HG02642 (cell line): ENCODE measurements around the gene API5.

Experiments used
- ATAC-seq: cut with Tn5 transposase; IDR thresholded peaks from one replicate; pipeline ENCODE4 v1.9.1; 2021; ENCODE audit warnings: mild to moderate bottlenecking; ENCODE audit not compliant: unreplicated experiment, poor library complexity

Gene API5

DNA sequence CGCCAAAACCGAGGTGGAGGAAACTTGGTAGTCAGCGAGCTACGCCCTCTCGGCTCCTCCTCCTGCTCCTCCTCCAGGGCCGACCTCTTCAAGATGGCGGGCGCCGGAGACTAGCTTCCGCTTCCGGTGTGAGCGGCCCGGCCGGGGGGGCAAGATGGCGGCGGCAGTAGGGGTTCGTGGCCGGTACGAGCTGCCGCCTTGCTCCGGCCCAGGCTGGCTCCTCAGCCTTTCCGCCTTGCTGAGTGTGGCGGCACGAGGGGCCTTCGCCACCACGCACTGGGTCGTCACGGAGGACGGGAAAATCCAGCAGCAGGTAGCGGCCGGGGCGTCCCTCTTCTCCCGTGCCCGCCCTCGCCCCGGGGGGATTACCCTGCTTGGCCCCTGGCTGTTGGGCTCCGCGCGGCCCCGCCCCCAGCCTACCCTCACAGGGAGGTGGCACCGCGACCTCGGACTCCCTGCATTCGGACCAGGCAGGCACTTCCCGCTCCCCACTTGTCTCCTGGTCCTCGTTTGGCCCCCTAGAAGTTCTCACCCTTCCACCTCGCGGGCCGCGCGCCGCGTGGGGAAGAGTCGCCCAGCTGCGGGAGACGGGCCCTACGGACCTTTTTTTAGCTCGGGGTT, 47.1 kb downstream of the API5 start, which contains the start of gene TTC17:
Gene TTC17, plus strand, starts transcription at position 120 of the 621 bp plus-strand sequence. Its CDS starts 35 bp downstream, at position 155.
- peak; percentile 95 for ATAC-seq

DNA sequence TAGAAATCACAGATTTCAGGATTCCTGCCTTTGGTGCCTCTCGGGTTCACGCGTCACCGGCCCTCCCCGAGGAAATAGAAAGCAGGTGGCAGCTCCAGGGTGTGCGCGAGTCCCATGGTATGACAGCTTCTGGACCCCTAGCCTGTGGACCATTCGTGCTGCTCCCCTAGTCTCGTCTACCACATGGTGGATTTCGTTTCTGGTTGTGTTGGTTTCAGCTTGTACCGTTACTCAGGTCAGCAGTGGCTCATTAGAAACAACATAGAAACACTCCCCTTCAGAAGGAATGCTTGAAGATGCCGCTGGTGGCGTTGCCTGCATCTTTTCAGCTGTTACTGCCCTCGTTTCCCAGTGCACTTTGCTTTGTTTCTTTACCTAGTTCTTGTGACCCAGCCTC, 47.6 kb downstream of the API5 start:
- peak; percentile 51 for ATAC-seq

DNA sequence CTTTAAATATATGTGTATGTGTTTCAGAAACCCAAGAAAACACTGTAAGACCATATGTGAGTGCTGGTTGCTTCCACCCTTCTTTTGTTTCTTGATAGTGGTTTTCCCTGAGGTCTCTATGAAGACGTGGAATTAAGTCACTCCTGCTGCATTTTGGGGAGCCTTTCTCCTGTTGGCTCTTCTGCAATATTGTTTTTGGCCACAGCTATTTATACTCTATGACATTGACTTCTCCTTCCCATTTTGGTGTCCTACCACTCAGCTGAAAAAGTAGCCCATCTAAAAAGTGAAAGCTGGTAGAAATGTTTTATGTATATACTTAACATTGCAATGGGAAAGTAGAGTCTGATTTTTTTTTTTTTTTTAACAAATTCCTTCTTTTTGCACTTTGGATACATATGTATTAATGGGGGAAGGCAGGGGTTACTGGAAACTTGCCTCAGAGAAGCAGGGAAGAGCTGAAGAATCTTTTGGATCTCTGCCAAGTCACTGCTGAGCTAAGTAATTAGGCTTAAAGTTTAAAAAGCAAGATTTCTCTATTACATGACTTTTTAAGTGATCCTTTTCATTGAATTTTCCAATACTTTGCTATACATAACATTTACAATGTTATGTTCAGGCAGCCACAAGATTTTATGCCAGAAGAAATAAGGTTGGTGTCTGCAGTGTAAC, 48.7 kb downstream of the API5 start:
- ATAC-seq: no peak

DNA sequence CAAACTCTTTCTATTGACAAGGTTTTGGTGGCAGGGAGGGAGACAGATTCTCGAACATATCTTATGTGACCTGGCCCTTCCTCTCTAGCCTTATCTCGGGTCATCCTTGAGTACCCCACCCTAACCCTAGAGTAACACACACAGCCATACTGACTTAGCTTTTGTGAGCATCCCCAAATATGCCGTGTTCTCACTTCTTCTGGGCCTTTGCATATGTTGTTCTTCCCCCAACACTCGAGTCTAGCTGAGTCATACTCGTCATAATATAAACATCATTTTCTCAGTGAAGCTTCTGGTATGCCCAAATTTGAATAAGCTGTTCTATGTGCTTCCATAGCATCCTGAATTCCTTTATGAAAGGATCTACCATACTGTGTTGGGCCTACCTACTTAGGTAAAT, 54.9 kb downstream of the API5 start:
- no peak for ATAC-seq

DNA sequence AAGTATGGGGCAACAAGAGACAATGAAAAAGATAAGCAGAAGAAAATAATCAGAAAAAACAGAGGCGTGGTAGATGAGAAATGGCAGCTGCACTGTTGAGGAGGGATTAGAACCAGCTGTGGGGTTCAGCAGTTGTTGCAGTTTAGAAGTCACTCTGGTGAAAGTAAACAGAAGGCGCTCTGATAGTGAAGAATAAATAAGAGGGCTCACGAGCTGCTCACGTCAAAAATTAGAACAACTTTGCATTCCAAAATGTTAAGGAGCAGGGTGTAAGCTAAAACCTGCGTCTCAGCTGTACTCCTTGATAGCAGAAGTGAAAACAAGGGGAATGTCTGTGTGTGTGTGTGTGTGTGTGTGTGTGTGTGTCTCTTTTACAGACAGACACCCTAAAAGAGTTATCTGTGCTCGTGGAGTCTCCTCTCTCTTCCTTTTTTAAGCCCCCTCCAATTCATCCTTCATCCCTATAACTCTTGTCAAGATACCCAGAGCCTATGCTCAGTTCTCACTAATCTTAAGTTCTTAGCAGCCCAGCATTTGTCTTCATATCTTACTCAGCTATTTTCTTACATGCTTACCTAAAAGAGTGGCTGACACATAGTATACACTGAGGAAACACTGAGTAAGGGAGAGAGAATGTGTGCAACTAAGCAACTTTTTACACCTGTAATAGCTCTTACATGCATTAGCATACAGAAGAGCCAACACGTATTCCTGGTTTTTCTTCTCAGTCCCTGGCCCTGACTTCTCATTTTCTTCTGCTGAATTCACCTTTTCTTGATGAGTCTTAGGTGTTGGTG, 55.8 kb downstream of the API5 start:
- ATAC-seq: peak; percentile 55

DNA sequence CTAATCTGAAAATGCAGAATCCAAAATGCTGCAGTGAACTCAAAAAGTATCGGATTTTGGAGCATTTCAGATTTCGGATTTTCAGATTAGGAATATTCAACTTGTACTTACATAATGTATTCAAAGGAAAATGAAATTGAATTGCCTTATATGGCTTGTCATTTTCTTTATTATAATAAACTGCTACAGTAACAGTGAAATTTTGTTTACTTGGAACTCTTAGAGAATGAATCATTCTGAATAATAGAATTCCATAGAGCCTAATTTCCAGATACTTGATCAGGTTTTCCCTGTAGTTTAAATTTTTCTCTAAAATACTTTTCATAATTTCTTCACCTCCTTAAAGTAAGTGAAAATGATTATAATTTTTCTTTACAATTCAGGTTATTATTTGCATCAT, 64.3 kb downstream of the API5 start:
- ATAC-seq: no peak

DNA sequence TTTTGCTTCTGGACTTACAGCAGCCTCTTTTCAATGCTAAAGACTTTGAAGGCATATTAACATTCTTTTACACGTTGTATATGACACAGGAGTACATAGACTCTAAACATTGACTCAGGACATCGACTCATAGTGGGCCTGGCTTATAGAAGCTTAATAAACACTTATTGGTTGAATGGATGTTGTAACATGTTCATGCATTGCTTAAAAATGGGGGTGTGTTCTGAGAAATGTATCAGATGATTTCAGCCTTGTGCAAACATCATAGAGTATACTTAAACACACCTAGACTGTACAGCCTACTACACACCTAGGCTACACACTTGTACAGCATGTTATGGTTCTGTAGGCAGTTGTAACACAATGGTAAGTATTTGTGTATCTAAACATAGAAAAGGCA, 64.8 kb downstream of the API5 start:
- ATAC-seq: no peak

DNA sequence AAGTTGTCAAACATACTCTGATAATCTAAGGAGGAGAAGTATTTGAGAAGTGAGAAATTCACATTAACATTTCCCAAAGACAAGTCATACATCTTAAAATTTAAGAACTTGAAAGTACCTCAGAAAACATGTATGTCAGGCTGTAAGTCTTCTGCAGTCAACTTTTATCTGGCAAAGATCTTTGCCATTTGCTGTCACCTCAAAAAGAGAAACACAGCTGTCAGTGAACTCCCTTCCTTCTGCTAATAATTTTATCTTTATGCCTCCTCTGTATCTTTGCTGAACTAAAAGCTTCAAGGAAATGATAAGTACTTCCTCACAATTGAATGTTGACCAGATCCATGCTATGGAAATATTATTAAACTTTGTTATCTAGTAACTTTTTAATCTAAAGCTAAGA, 65.6 kb downstream of the API5 start:
- no peak for ATAC-seq

DNA sequence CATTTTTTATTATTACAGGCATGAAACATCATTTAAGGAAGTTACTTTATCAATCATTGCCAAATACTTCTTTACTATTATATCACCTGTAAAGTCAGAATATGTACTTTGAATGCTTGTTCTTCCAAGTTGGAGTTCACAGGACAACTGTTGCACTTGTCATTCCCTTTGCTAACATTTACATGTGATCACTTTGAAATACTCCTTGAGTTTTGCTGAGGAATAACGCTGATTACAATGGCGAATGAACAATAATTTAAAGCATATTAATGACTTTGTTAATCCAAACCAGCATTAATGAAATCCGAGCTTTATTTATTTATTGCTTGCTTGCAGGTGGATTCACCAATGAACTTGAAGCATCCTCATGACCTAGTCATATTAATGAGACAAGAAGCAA, 67.1 kb downstream of the API5 start:
- ATAC-seq: no peak

DNA sequence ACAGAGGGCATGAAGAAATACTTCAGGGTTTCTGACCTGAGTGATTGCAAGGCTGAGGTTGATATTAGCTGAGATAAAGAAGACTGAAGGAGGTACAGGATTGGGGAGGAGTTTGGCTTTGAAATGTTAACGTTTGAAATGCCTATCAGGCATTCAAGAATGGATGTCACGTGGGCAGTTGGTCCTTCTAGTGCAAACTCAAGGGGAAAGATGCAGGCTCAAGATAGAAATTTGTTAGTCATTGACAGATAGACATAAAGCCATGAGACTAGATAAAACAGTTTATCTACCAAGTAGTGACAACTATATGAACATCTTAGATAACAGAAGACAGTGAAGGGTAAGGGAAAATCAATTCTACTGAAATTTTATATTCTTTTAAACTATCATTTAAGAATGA, 70.0 kb downstream of the API5 start:
- ATAC-seq: no peak

DNA sequence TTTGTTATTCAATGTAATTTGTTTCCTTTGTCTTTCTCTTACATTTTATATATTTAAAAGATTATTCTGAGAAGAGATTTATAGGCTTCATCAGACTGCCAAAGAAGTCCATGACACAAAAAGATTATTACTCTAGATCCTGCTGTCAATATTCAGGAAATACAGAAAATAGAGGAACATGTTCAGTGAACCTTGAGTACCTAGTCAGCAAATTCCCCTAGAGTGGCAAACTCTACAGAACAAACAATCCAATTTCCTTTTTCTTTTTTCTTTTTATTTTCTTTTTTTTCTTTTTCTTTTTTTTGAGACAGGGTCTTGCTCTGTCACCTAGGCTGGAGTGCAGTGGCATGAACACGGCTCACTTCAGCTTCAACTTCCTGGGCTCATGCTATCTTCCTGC, 70.8 kb downstream of the API5 start:
- no peak for ATAC-seq

DNA sequence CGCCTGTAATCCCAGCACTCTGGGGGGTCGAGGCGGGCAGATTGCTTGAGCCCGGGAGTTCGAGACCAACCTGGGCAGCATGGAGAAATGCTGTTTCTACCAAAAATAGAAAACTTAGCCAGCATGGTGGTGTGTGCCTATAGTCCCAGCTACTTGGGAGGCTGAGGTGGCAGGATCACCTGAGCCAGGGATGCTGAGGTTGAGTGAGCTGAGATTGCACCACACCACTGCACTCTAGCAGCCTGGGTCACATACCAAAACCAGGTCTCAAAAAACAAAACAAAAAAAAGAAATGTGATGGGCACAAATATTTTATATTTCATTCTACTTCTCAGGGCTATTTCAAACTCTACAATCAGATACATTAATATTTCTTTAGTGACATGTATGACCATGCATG, 72.6 kb downstream of the API5 start:
- ATAC-seq: no peak

DNA sequence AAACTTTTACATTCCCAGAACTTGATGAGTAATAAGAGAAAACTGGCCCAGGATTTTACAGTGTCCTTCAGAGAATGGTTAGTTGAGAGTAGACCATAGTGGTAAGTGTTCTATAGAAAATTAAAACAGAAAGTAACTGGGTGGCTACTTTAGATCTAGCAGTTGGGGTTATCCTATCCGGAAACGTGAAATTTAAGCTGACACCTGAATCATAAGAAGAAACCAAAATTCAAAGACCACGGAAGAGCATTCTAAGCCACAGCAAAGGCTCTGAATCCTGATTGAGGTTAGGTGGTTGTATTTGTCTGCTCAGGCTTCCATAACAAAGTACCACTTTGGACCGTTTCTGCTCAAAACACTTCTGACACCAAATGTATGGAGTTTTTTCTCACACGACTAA, 80.9 kb downstream of the API5 start:
- ATAC-seq: no peak

DNA sequence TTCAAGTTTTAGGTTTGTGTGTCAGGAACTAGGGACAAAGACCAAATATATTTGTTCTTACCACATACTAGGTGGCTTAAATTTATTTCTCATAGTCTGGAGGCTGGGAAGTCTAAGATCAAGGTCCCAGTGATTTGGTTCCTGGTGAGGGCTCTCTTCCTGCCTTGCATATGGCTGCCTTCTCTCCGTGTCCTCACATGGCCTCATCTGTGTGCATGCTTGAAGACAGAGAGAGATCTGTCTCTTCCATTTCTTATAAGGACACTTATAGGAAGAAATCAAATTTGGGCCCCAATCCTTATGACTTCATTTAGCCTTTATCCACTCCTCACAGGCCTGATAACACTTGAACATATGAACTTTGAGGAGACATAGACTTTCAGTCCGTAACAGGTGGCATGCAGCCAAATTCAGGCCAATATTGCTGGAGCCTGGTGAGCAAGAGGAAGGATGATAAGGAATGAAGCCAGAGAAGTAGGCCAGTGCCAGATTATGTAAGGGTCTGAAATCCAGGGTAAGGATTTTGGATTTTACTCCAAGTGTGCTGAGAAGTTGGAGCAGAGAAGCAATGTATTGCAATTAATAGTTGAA, 82.1 kb downstream of the API5 start:
- no peak for ATAC-seq
